Skeletal muscle cell (primary cell): Measurements from ENCODE around the gene PGBD1.

Experiments
- DNase-seq: peaks from one replicate; pipeline ENCODE4 v3.0.0-alpha.2; 2010; ENCODE audit warnings: low read depth
- H3K4me3 ChIP-seq: 2 replicates; pipeline ENCODE4 v1.5.1; 2011; ENCODE audit warnings: low read depth, mild to moderate bottlenecking, control low read depth, low read length, moderate library complexity

PGBD1 gene, protein sequence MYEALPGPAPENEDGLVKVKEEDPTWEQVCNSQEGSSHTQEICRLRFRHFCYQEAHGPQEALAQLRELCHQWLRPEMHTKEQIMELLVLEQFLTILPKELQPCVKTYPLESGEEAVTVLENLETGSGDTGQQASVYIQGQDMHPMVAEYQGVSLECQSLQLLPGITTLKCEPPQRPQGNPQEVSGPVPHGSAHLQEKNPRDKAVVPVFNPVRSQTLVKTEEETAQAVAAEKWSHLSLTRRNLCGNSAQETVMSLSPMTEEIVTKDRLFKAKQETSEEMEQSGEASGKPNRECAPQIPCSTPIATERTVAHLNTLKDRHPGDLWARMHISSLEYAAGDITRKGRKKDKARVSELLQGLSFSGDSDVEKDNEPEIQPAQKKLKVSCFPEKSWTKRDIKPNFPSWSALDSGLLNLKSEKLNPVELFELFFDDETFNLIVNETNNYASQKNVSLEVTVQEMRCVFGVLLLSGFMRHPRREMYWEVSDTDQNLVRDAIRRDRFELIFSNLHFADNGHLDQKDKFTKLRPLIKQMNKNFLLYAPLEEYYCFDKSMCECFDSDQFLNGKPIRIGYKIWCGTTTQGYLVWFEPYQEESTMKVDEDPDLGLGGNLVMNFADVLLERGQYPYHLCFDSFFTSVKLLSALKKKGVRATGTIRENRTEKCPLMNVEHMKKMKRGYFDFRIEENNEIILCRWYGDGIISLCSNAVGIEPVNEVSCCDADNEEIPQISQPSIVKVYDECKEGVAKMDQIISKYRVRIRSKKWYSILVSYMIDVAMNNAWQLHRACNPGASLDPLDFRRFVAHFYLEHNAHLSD

DNA sequence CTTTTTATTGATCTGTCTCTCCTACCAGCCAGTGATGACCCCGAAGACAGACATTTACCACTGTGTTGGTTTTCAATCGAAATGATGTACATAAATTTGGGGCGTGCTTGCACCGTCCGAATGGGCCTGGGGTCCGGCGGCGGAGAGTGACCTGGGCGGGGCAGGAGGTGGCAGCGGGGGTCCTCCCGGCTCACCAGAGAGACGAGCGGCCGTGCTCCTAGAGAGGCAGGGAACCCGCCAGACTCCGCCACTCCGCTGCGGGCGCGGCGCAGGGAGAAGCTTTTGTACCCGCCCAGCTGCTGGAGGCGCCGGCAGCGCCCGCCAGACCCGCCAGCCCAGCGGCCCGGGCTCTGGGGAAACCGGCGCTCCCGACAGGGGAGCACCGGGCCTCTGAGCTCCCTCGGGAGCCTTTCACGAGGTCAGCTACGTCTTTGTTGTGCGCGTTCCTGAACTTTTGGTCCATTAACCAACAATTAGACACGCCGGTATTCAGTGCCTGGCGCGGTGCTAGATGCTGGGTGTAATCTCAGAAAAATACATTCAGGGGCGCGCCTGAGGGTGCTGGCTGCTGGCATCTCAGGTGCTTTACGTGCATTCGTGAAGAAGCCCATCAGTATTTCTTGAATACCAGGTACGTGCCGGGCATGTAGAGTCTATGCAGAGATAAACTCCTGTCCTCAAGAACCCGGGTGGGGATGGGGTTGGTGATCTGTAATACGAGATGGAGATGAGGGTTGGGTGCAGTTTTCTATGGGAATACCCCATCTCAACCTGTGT lies at the start of gene PGBD1:
TSS of gene PGBD1 (plus strand) at position 285 of the 777 bp plus-strand sequence. CDS start 2,242 bp downstream, outside the sequence.
- peak; percentile 48 for DNase-seq
- H3K4me3 ChIP-seq, result peak within 1 kb of the TSS; percentile 72

DNA sequence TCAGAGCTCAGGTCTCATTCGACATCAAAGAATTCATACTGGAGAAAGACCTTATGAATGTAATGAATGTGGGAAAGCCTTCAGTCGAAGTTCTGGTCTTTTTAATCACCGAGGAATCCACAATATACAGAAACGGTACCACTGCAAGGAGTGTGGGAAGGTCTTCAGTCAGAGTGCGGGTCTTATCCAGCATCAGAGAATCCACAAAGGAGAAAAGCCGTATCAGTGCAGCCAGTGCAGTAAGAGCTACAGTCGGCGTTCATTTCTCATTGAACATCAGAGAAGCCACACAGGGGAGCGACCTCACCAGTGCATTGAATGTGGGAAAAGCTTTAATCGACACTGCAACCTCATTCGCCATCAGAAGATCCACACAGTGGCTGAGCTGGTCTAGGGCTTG lies 48.6 kb upstream of the PGBD1 start:
- no peak overlapping the region for H3K4me3 ChIP-seq
- no peak for DNase-seq

DNA sequence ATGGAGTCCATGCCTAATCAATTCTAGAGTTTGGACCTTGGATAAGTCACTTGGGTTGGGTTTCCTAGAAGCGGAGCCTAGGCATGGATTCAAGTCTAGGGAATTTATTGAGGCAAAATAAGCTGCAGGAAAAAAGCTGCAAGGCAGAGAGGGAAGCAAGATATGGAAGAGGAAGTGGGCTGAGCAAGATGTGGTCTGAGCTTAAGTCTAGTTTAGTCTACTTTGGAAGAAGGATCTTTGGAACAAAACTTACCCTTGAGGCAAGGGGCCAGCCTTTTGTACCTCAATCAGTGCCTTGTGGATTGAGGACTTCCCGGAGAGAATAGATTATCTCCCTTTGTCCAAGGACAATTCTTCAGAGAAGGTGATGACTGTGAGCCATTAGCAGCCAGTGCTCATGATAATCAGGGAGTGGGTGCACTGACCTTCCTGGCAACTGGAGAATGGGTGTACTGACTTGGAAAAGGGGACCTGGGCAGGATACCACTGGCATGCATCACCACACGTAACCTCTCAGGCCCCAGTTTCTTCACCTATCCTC lies 45.4 kb upstream of the PGBD1 start:
- H3K4me3 ChIP-seq, result no peak overlapping the region
- no peak for DNase-seq

DNA sequence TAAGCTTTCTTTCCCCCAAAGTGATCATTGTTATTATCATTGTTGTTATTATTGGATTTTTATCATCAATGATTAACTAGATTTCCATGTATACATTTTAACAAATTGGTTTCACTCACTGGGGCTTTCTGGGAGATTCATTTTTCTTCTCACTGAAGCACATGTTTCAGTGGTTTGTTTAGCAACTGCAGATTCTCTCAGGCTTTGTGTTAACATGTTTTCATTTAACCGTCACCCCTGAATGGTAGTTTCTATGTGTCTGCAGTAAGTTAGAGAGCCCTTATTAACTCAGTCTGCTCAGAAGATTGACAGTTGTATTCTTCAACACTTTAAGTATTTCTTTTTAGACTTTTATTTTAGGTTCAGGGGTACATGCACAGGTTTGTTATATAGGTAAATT lies 41.7 kb upstream of the PGBD1 start:
- DNase-seq, result no peak
- no peak overlapping the region for H3K4me3 ChIP-seq

DNA sequence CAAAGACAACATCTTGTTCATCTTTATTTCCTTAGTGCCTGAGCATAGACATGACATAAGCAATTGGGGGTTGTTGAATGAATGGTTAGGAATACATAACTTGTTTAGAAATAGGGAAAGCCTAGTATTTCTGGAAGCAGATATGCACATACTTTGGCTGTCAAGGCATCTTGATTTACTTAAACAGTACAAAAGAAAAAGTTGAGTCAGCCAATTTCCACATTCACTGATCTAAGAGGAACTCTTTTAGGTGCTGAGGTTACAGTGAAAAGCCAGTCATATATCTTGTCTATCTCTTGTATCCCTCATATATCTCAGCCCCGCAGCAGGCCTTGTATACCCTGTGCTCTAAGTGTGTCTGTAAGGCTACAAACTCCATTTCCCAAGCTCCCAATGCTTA lies 40.9 kb upstream of the PGBD1 start:
- DNase-seq, result no peak
- H3K4me3 ChIP-seq, result no peak overlapping the region

DNA sequence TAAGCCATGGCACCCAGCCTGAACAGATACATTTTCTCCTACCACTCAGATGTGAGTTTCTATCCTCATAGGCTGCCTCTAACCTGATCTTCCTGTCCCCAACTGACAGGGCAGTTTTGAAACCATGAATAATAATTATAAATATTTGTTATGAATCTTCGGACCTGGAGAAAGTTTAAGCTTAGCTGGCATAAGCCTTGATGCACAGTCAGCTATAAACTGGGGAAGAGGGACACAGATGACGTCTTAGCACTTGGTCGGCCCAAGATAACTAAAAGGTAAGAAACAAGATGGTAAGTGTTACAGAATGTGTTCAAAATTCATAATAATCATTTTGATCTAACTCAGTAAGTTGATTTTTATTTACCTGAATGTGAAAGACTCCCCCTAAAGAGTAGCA lies 37.4 kb upstream of the PGBD1 start:
- no peak for DNase-seq
- H3K4me3 ChIP-seq, result no peak overlapping the region

DNA sequence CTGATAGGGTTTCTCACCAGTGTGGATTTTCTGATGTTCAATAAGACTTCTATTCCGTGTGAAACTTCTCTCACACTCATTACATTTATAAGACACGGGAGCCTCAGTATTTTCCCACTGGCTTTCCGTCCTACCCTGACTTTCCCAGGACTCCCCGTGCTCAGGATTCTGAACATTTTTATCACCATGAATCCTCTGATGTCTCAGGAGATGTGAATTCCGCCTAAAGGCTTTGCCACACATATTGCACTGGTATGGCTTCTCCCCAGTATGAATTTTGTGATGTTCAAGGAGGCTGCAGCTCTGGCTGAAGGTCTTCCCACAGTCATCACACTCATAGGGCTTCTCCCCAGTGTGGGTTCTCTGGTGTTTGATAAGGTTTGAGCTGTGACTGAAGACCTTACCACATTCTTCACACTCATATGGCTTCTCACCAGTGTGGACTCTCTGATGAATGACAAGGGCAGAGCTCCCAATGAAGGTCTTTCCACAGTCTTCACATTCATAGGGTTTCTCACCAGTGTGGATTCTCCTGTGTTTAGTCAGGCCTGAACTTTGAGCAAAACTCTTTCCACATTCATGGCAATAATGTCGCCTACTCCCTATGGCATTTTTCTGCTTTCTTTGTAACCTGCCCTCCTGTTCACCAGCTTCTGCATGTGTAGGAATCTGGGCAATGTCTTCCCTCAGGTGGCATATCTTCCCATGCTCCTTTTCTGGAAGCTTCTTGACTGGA lies 36.0 kb upstream of the PGBD1 start:
- no peak overlapping the region for H3K4me3 ChIP-seq
- no peak for DNase-seq

DNA sequence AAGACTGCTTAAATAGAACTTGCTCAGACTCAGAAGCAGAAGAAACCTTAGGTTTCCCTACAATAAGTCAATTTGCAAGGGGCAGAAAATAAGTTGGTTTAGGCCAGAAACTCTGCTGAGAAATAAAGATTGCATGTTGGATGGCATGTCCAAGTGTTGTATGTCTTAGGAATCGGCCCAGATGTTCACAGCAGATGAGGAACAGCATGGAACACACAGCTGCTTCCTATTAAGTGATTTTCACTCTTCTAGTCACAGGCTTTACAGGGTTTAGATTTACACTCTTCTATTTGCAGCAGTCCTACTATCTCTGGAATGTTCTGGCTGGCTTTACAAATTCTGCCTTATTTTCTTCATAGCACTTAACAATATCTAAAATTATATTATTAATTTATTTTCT lies 32.5 kb upstream of the PGBD1 start:
- no peak overlapping the region for H3K4me3 ChIP-seq
- no peak for DNase-seq

DNA sequence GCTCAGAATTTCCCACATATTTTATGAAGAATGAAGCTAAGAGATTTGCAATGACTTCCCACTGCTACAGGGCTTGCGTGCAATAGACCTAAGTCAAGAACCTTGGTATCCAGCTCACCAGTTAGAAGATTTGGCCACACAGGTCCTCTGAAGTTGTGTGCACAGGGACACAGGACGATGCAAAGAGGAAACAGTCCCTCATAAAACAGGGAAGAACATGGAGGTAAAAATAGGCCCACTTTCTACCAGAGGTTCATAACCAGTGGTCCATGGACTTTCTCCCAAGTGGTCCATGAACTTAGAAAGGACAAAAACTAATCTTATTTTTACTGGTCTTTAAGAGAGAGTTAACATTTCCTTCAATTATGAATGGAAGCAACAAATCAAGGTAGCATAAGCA lies 30.6 kb upstream of the PGBD1 start:
- peak overlapping the region; percentile 75 for H3K4me3 ChIP-seq
- DNase-seq, result no peak

DNA sequence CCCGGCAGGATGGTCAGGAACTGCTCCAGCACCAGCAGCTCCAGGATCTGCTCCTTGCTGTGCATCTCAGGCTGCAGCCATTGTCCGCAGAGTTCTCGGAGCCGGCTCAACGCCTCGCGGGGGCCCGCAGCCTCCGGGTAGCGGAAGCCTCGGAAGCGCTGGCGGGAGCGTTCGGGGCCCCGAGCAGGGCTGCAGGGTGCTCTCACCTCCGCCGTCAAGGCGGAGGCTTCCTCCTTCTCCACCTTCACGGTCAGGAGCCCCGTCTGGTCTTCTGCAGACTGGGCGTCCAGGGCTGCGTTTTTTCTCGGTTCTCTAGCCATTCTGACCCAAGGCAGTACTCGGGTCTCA lies 29.7 kb upstream of the PGBD1 start:
- H3K4me3 ChIP-seq, result peak overlapping the region; percentile 75
- no peak for DNase-seq

DNA sequence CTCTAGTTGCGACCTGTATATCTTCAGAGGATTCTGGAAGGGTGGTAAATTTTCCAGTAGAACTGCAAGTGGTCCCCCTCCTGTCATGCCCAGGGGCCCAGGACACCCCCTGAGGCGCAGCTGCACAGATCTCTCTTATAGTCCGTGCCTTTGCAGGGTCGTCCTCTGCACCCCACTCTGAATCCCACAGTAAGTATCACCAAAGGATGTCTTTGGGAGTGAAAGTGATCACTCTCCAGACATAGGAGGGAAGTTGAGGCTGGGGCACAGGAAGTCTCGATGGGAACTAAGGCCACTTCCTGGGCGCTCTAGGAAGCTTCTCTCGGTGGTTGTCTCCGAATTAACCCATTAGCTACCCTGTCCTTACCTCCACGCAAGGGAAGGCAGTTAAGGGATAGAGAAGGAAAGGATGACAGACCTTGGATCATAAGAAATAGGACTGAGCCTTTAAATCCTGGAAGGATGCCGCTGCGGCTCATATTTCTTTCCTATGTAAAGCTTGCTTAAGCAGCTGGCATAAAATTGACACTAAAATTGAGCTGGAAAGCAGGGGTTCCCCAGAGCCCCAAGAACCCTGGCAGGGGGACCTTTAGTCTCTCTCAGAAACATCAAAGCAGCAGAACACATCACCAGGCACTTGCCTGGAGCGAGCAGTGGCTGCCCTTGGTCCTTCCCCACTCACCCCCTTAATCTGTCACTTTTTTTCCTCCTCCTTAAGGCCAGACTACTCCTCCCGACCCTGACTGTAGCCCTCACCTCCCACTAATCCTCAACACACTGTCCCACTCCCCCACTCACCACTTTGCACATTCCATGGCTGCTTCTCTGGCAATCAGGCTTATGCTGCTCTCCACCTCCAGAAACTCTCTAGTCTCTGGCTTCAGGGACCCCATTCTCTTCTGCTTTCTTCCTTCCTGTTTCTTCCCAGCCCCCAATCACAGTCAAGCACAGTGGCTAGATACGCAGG lies 29.1 kb upstream of the PGBD1 start, which contains the start of gene ZKSCAN4:
TSS of gene ZKSCAN4 (minus strand) at position 261 of the 967 bp plus-strand sequence. CDS start 289 bp downstream, outside the sequence.
- H3K4me3 ChIP-seq, result peak within 1 kb of the TSS; percentile 75
- DNase-seq, result peak; percentile 79

DNA sequence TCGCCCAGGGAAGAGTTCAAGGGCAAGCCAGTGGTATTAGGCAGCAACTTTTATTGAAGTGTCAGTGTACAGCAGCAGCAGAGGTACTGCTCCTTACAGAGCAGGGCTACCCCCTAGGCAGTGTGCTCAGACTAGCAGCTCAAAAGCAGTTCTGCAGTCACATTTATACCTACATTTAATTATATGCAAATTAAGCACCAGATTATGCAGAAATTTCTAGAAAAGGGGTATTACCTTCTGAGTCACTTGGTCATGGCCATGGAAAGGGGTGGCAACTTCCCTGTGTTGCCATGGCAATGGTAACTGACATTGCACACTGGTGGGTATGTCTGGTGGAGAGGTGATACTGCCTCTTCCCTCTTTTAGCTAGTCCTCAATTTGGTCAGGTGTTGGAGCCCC lies 27.3 kb upstream of the PGBD1 start:
- H3K4me3 ChIP-seq, result no peak overlapping the region
- no peak for DNase-seq

DNA sequence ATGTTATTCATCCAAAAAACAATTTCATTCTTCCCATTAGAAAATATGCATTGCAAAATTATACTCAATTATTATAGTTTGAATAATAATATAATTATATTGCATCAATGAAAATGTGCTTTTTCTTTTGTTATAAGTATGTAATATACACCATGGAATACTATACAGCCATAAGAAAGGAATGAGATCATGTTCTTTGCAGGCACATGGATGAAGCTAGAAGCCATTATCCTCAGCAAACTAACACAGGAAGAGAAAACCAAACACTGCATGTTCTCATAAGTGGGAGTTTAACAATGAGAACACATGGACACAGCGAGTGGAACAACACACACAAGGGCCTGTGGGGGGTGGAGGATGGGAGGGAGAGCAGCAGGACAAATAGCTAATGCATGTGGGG lies 24.3 kb upstream of the PGBD1 start:
- no peak overlapping the region for H3K4me3 ChIP-seq
- no peak for DNase-seq

DNA sequence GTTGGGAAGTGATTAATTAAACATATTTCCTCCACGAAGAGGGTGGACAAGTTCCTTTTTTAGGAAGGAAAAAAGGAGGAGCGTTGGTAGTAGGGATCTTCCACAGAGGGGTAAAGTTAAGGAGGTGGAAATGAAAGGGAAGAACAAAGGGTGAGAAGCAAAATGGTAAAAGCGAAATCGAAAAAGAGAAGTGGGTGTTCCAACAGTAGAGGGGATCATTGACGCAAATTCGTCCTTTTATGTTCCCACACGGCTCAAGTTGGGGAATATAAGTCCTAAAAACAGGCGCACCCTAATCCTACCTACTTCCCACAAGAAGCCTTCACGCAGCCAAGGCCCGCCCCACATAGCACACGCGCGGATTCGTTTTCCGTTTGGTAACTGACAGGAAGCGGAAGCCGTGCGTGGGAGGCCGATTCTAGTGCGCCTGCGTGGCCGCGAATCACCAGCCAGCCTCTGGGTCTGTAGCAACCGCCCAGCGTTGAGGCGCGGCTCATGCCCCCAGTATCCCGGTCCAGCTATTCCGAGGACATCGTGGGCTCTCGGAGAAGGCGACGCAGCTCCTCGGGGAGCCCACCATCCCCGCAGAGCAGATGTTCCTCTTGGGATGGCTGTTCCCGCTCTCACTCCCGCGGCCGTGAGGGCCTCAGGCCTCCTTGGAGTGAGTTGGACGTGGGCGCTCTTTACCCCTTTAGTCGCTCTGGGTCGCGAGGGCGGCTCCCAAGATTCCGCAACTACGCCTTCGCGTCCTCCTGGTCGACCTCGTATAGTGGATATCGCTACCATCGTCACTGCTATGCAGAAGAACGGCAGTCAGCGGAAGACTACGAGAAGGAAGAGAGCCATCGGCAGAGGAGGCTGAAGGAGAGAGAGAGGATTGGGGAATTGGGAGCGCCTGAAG lies 22.2 kb upstream of the PGBD1 start, which contains the start of gene NKAPL:
TSS of gene NKAPL (plus strand) at position 421 of the 901 bp plus-strand sequence. CDS start at position 496, 75 bp downstream.
- DNase-seq, result no peak
- peak within 1 kb of the TSS; percentile 42 for H3K4me3 ChIP-seq

DNA sequence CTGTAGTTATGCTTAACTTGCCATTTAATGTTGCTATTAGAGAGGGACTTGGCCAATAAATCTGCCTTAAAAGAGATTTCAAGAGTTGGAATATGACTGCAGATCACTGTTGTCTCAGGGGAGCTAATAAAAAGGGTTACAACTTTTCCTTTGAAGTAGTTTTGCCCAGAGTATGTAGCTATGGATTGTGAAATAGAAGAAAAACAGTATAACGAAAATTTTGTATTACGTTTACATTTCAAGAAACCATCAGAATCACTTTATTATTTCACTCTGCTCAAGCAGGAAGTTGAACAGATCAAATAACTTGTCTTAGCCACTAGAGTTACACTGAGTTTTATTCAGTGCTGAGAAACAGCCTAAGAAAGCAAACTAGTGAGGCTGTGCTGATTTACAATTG lies 17.4 kb upstream of the PGBD1 start:
- DNase-seq, result no peak
- H3K4me3 ChIP-seq, result no peak overlapping the region

DNA sequence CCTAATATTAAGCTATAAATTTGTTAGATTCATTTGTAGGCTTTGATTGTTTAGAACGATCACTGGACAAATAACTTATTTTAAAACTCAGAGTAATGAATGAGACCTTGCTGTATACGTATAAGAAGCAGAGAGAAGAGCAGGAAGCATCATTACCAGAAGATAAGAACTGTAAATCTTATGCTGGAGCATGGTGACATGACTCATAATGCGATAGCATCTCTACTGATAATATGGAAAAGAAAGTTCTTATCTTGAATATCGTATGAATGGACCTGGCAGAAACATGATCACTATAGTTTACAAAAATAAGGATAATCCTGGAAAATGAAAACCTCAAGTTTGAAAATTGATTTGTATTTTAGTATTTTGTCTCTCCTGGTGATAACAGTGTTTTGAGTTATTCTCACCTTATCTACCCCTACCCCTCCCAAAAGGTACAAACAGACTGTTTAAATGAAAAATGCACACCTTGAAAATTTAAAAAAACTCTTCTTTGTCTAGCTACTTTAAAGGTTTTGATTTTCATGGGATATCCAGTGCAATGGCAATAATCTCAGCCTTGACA lies 16.5 kb upstream of the PGBD1 start:
- DNase-seq, result no peak
- H3K4me3 ChIP-seq, result no peak overlapping the region

DNA sequence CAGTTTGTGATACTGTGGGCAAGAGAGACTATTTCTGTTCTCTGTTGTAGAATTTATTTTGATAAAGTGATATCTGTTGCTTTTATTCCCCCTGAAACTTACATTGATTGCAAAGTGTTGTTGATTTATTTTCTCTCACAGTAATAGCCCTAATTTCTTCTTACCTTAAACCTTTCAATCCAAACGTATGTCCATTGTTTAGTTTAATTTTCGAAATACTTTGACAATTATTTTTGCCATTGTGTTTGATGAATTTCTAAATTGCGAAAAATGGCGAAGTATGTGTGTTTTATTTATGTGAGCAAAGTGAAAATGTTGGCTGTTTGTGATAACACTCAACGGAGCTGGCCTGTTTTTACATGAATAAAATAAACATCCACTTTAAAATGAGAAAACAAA lies 14.8 kb upstream of the PGBD1 start:
- DNase-seq, result no peak
- H3K4me3 ChIP-seq, result peak overlapping the region; percentile 75
